Heart left ventricle (tissue), 16 donors: Measurements from ENCODE around the gene AMIGO3. TPM values are rescaled to one million over a fixed set of nuclear protein-coding genes. Genes with fewer than 3 reads are reported as not detected.
"Not testable (repeated sequence)": the region's sequence is repeated elsewhere in the genome, so short reads cannot be mapped to it uniquely, and the experiment has no call there.

Source experiments
- ATAC-seq, 4 donors: fragments of 200-7000 bp; cut with Tn5 transposase; one replicate each; pipeline ENCODE4 v1.9.1; 2020 to 2022; ENCODE audit warnings: moderate library complexity in 4 of 4, mild to moderate bottlenecking in 3 of 4, moderate number of reproducible peaks in 1 of 4
- DNase-seq, 5 donors: peaks; one replicate each; pipeline ENCODE4 v3.0.0-alpha.2; 2020
- H3K27ac ChIP-seq, 12 donors: fragments of 200-600 bp; sonication (generic) in 4 of 12; one replicate each; pipeline versions ENCODE4 v1.5.0 to v1.8.0; 2016 to 2022; ENCODE audit warnings: mild to moderate bottlenecking in 2 of 12
- H3K27me3 ChIP-seq, 9 donors: fragments of 200-600 bp; sonication (generic) in 2 of 9; one replicate each; pipeline versions ENCODE4 v1.5.1 to v1.8.0; 2016 to 2022; ENCODE audit warnings: mild to moderate bottlenecking in 3 of 9
- H3K36me3 ChIP-seq, 9 donors: fragments of 200-600 bp; sonication (generic) in 2 of 9; one replicate each; pipeline versions ENCODE4 v1.5.0 to v1.8.0; 2018 to 2022; ENCODE audit warnings: mild to moderate bottlenecking in 2 of 9
- H3K4me1 ChIP-seq, 12 donors: fragments of 200-600 bp; sonication (generic) in 4 of 12; one replicate each; pipeline versions ENCODE4 v1.5.0 to v1.8.0; 2016 to 2022; ENCODE audit warnings: mild to moderate bottlenecking in 3 of 12
- H3K4me3 ChIP-seq, 12 donors: fragments of 200-600 bp; sonication (generic) in 4 of 12; one replicate each; pipeline versions ENCODE4 v1.5.0 to v1.8.0; 2017 to 2022; ENCODE audit warnings: mild to moderate bottlenecking in 9 of 12, moderate library complexity in 4 of 12
- H3K9me3 ChIP-seq, 12 donors: fragments of 200-600 bp; sonication (generic) in 4 of 12; one replicate each; pipeline versions ENCODE4 v1.5.0 to v1.8.0; 2016 to 2022; ENCODE audit warnings: mild to moderate bottlenecking in 1 of 12
- CTCF ChIP-seq, 12 donors: fragments of 200-600 bp; sonication (generic) in 4 of 12; IDR thresholded peaks; one replicate each; pipeline versions ENCODE4 v1.5.0 to v1.8.0; 2018 to 2022; ENCODE audit warnings: antibody characterized with exemption in 12 of 12, mild to moderate bottlenecking in 5 of 12
- POLR2A ChIP-seq, 2 donors: fragments of 450-650 bp; IDR thresholded peaks; one replicate each; pipeline ENCODE4 v1.6.1; 2017; ENCODE audit warnings: antibody characterized with exemption in 2 of 2, mild to moderate bottlenecking in 2 of 2, moderate library complexity in 2 of 2
- WGBS, 4 donors: extraction: QIAGEN DNeasy Blood & Tissue Kit in 2 of 4; methylation state at CpG; one replicate each; pipeline versions ENCODE4 v1.1.5 to v1.1.7; 2013 to 2018; 5-methylcytosine and 5-hydroxymethylcytosine counted together
- intact Hi-C, 10 donors: fragments of 100-400 bp; cut with DNase I; formaldehyde crosslinking; loops; one replicate each; pipeline versions ENCODE4 v1.11.1 to v1.14.2; 2022
- polyA plus RNA-seq, 2 donors: library from polyadenylated mRNA; stranded (reverse); fragments of 200-250 nt; gene quantifications; one replicate each; pipeline ENCODE4 v1.2.3, GENCODE V29; 2013
- total RNA-seq, 9 donors: library from RNA; depleted of rRNA in 2 of 9; stranded (reverse); fragments of >200 nt in 2 of 9; fragmentation: NEBNext Ultra II Directional in 3 of 9; extraction: Animal tissue kit (Norgen Biotek cat#: 25700) in 3 of 9; gene quantifications; one replicate each; pipeline versions ENCODE4 v1.1.0 to v1.2.4, GENCODE V29; 2016 to 2023
- donor health status: ischemic (EF 13 %, LVEDD 7.1; RV severe dilation, severe dysfunction).
- donor health status: healthy with polysubstance abuse.
- donor health status: DM: no; HTN: yes; CAD: no.
- donor health status: DM: no; HTN: no; CAD: no.
- donor health status: ischemic (EF 25% LVEDD 6.9; RV normal size, moderate dysfunction).
- donor health status: ischemic (EF 25% LVEDD 5.7; RV mildly dilated, moderate dysfunction).
- donor health status: healthy.
- donor health status: DM: yes; HTN: yes; CAD: no.
- donor health status: ischemic (EF 35%, LVEDD 5.7; RV mildly dilated, moderate dysfunction).
- donor health status: nonischemic (EF 11% LVEDD 7.7; RV severe dilation, severe dysfunction).
- donor health status: DM: yes; HTN: yes; CAD: no.
- donor health status: PGD.
- donor health status: ischemic (EF 29% LVEDD 5.4; RV normal size, mild dysfunction).
- donor health status: nonischemic (EF 23%, LVEDD 6.1; RV moderate dilation, normal function).

AMIGO3 gene
- total and polyA plus RNA-seq, 11 donors: 0.14 to 1.4 (median 0.69) TPM; not detected in 6

GRCh38 chr3:49751501-49751900 lies 32.0 kb upstream of the AMIGO3 start:
- H3K27ac ChIP-seq: no peak overlapping the region
- peaks cover 0 to 28% (median 19%) of the 10 kb centered on the region in 9 donors for H3K36me3 ChIP-seq
- intact Hi-C loops: no loop called here
- H3K9me3 ChIP-seq: no peaks in the 10 kb centered on the region
- H3K4me3 ChIP-seq: no peak overlapping the region
- DNase-seq (no peak), ATAC-seq (no peak)
- peaks cover 0 to 38% (median 6%) of the 10 kb centered on the region in 12 donors for H3K4me1 ChIP-seq
- H3K27me3 ChIP-seq: no peaks in the 10 kb centered on the region
- WGBS, 4 donors: 93 to 96% (median 94%) methylated on average over 4 of the region's 4 CpGs
- TF ChIP-seq POLR2A (IDR thresholded peaks at IDR 0.05): no peak
- no peak for TF ChIP-seq CTCF (IDR thresholded peaks at IDR 0.05)

- Histone ChIP-seq H3K9me3 (no peaks in the 10 kb centered on the region), H3K36me3 (peaks cover 0 to 40% (median 33%) of the 10 kb centered on the region in 9 donors), H3K4me3 (no peak overlapping the region), H3K4me1 (peaks cover 0 to 34% (median 6%) of the 10 kb centered on the region in 12 donors), H3K27ac (no peak overlapping the region), H3K27me3 (no peaks in the 10 kb centered on the region)
- intact Hi-C loops: no loop called here
- WGBS, 4 donors: 78 to 89% (median 83%) methylated on average over 4 of the region's 4 CpGs
- ATAC-seq: peak in 2 of 4 donors; percentile 39 to 56
- TF ChIP-seq POLR2A (IDR thresholded peaks at IDR 0.05) (no peak), CTCF (IDR thresholded peaks at IDR 0.05) (no peak)
- no peak for DNase-seq
Measured at GRCh38 chr3:49750056-49750455, 30.6 kb upstream of the AMIGO3 start.

DNA sequence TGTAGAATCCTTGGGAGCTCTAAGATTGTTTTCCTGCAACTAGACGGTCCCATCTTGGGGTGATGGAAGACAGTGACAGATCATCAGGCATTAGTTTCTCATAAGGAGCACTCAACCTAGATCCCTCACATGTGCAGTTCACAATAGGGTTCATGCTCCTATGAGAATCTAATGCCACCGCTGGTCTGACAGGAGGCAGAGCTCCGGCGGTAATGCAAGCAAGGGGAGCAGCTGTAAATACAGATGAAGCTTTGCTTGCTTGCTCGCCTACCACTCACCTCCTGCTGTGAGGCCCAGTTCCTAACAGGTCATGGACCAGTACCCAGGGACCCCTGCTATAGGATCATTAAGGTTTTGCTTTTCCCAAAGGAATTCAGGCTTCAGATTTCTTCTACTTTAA lies 29.4 kb upstream of the AMIGO3 start:
- peaks cover 0 to 23% (median 3%) of the 10 kb centered on the region in 12 donors for H3K4me1 ChIP-seq
- H3K27ac ChIP-seq, H3K27me3 ChIP-seq, H3K9me3 ChIP-seq, intact Hi-C loops, ATAC-seq, H3K4me3 ChIP-seq, DNase-seq: not testable (repeated sequence)
- peaks cover 0 to 46% (median 38%) of the 10 kb centered on the region in 9 donors for H3K36me3 ChIP-seq
- WGBS, 4 donors: 87 to 92% (median 88%) methylated on average over 5 of the region's 5 CpGs

GRCh38 chr3:49747792-49748480 lies 28.5 kb upstream of the AMIGO3 start:
- WGBS, 4 donors: 89 to 93% (median 91%) methylated on average over 13 of the region's 13 CpGs
- Histone ChIP-seq H3K36me3 (peaks cover 0 to 54% (median 39%) of the 10 kb centered on the region in 9 donors), H3K9me3 (no peaks in the 10 kb centered on the region), H3K27ac (no peak overlapping the region), H3K27me3 (no peaks in the 10 kb centered on the region), H3K4me1 (peaks cover 0 to 14% (median 0%) of the 10 kb centered on the region in 12 donors), H3K4me3 (no peak overlapping the region)
- no peak for TF ChIP-seq CTCF (IDR thresholded peaks at IDR 0.05)
- no peak for TF ChIP-seq POLR2A (IDR thresholded peaks at IDR 0.05)
- ATAC-seq (no peak), DNase-seq (no peak)
- intact Hi-C loops: no loop called here
